MCF 10A (cell line): ENCODE data around the gene PPM1N. TPM values are rescaled to one million over a fixed set of nuclear protein-coding genes. Genes with fewer than 3 reads are reported as not detected.

ENCODE experiments used
- BruUV-seq: library from RNA; stranded (reverse); fragments of 400-500 nt; replicated peaks from 2 replicates; lab custom pipeline; 2021; lab: Mats Ljungman, UMichigan
- CTCF ChIA-PET: fragments of 300-600 bp; sonication (Branson Sonifier 250); formaldehyde crosslinking; extraction: SDS; loops from one replicate; lab custom pipeline; 2021; ENCODE audit warnings: antibody characterized with exemption, inconsistent platforms; lab: Yijun Ruan, JAX
- POLR2A ChIA-PET: fragments of 300-600, 350-650 bp; sonication (Branson Sonifier 250); formaldehyde crosslinking; extraction: SDS; loops from one replicate; lab custom pipeline; 2020; ENCODE audit warnings: antibody characterized with exemption, inconsistent platforms; lab: Yijun Ruan, JAX
- DNase-seq: peaks from one replicate; pipeline ENCODE4 v3.0.0-alpha.2; 2018; ENCODE audit not compliant: unreplicated experiment
- H3K27ac Mint-ChIP-seq: one replicate; pipeline ENCODE4 v1.8.0; 2022; ENCODE audit warnings: mild to moderate bottlenecking, low read depth, mixed read lengths; ENCODE audit not compliant: unreplicated experiment
- H3K27me3 Mint-ChIP-seq: one replicate; pipeline ENCODE4 v1.8.0; 2022; ENCODE audit warnings: mixed read lengths; ENCODE audit not compliant: insufficient read depth, unreplicated experiment
- H3K36me3 Mint-ChIP-seq: one replicate; pipeline ENCODE4 v1.8.0; 2022; ENCODE audit warnings: mild to moderate bottlenecking, moderate library complexity, mixed read lengths; ENCODE audit not compliant: insufficient read depth, unreplicated experiment
- H3K4me1 Mint-ChIP-seq: one replicate; pipeline ENCODE4 v1.8.0; 2022; ENCODE audit warnings: mixed read lengths; ENCODE audit not compliant: insufficient read depth, unreplicated experiment
- H3K4me3 Mint-ChIP-seq: one replicate; pipeline ENCODE4 v1.8.0; 2022; ENCODE audit warnings: mild to moderate bottlenecking, moderate library complexity, mixed read lengths; ENCODE audit not compliant: unreplicated experiment
- H3K9me3 Mint-ChIP-seq: one replicate; pipeline ENCODE4 v1.8.0; 2022; ENCODE audit warnings: mixed read lengths; ENCODE audit not compliant: unreplicated experiment
- intact Hi-C: fragments of 100-400 bp; cut with micrococcal nuclease; formaldehyde crosslinking; loops from 2 replicates; pipeline ENCODE4 v1.14.1; 2022
- total RNA-seq: library from RNA; stranded (reverse); gene quantifications from 2 replicates; pipeline ENCODE4 v1.2.3, GENCODE V29; 2022
- TF ChIP-seq, protein P1 (sequence below): fragments of 200-600 bp; IDR thresholded peaks from one replicate; pipeline ENCODE4 v1.8.0; 2022; ENCODE audit warnings: antibody characterized with exemption, mild to moderate bottlenecking; ENCODE audit not compliant: unreplicated experiment

Gene PPM1N
- total RNA-seq, 1 experiment from 2014 or later = 0.33 TPM

DNA sequence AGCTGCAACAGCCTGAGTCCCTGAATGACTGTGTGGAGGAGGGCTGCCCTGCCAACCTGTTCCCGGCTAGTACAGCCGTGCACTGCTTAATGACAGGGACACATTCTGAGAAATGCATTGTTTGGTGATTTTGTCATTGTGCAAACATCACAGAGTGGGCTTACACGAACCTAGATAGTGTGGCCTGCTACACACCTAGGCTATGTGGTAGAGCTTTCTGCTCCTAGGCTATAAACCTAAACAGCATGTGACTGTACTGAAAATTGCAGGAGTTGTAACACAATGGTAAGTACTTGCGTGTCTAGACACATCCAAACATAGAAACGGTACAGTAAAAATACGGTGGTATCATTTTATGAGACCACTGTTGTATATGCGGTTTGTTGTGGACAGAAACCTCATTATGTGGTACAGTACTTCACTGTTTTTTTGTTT, 44.0 kb downstream of the PPM1N start:
- ChIA-PET CTCF (interaction anchor here (0.6 to 2.3 kb wide), 2 partner anchors 16 to 793 kb away, joined by 3 to 7 read pairs; no protein-coding TSS in a partner anchor), POLR2A (interaction anchor here (0.8 to 1.9 kb wide), 3 partner anchors 35 to 99 kb away, joined by 3 to 7 read pairs (median 4); partner anchors contain the start of gene OPA3)
- Mint-ChIP-seq H3K36me3 (no peaks in the 10 kb centered on the region), H3K27ac (no peak overlapping the region), H3K4me3 (no peak overlapping the region), H3K4me1 (peaks cover 7% of the 10 kb centered on the region), H3K27me3 (no peaks in the 10 kb centered on the region), H3K9me3 (no peaks in the 10 kb centered on the region)
- TF ChIP-seq, protein P1, sequence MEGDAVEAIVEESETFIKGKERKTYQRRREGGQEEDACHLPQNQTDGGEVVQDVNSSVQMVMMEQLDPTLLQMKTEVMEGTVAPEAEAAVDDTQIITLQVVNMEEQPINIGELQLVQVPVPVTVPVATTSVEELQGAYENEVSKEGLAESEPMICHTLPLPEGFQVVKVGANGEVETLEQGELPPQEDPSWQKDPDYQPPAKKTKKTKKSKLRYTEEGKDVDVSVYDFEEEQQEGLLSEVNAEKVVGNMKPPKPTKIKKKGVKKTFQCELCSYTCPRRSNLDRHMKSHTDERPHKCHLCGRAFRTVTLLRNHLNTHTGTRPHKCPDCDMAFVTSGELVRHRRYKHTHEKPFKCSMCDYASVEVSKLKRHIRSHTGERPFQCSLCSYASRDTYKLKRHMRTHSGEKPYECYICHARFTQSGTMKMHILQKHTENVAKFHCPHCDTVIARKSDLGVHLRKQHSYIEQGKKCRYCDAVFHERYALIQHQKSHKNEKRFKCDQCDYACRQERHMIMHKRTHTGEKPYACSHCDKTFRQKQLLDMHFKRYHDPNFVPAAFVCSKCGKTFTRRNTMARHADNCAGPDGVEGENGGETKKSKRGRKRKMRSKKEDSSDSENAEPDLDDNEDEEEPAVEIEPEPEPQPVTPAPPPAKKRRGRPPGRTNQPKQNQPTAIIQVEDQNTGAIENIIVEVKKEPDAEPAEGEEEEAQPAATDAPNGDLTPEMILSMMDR = no peak
- intact Hi-C loops = no loop called here
- no peak for DNase-seq
- BruUV-seq = no TSS peak

DNA sequence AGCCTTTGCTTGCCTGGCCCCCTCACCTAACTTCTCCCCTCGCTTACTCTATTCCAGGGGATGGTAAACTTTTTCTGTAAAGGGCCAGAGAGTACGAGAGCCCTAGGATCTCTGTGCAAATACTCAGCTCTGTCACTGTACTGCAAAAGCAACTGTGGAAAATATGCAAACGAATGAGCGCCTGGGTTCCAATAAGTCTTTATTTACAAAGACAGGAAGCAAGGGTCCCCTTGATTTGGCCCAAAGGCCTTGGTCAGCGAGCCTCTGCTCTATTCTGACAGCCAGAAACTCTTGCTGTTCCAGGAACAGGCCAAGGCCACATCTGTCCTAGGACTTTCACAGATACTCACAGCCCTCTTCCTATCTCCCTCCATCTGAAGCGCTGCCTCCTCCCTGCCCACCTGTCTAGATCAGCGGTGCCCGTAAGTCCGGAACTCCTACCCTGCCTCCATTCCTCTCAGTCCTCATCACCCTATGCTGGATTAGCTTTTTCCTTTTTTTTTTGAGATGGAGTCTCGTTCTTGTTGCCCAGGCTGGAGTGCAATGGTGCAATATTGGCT, 49.0 kb downstream of the PPM1N start:
- peaks cover 31% of the 10 kb centered on the region for H3K4me1 Mint-ChIP-seq
- intact Hi-C loops = no loop called here
- H3K27ac Mint-ChIP-seq = no peak overlapping the region
- H3K36me3 Mint-ChIP-seq = no peaks in the 10 kb centered on the region
- H3K9me3 Mint-ChIP-seq = no peaks in the 10 kb centered on the region
- no peaks in the 10 kb centered on the region for H3K27me3 Mint-ChIP-seq
- CTCF ChIA-PET = interaction anchor here (1.3 to 1.7 kb wide), 4 partner anchors 11 to 62 kb away, joined by 3 to 8 read pairs (median 4); no protein-coding TSS in a partner anchor
- POLR2A ChIA-PET = interaction anchor here (0.7 to 2.5 kb wide), 5 partner anchors 18 to 94 kb away, joined by 3 to 9 read pairs (median 5); no protein-coding TSS in a partner anchor
- H3K4me3 Mint-ChIP-seq = no peak overlapping the region
- DNase-seq = no peak
- BruUV-seq = no TSS peak
- TF ChIP-seq, protein P1 = no peak

DNA sequence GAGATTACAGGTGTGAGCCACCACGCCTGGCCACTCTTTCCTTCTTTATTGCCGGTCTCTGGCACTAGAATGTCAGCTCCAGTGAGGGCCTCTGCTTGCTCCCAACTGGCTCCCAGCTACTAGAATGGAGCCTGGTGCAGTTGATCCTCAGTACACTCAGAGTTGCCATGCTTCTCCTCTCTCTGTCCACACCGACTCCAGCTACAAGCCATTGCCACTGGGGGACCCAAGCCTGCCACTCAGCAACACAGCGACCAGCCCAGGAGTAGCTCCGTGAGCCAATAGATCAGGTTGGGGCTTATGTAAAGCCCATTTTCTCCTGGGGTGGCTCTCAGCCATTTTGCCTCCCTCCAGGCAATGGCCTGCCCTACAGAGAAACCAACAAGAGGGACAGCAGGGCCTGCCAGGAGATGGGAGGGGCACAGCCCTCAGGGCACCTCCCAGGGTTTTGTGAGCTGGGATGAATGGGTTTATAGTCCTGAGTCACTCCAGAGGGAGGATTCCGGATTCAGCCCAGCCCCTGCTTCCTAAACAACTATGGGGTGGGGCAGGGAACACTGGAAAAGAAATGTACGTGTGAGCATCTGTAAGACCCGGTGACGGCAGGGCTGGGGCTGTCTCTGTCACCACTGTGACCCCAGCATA, 49.8 kb downstream of the PPM1N start:
- TF ChIP-seq, protein P1 = no peak
- ChIA-PET POLR2A (interaction anchor here (0.6 to 2.5 kb wide), 10 partner anchors 18 to 144 kb away, joined by 3 to 9 read pairs (median 4); partner anchors contain the start of genes QPCTL and SNRPD2), CTCF (interaction anchor here (0.5 to 1.7 kb wide), 6 partner anchors 10 to 137 kb away, joined by 3 to 8 read pairs (median 4); no protein-coding TSS in a partner anchor)
- H3K4me1 Mint-ChIP-seq = peaks cover 31% of the 10 kb centered on the region
- no peaks in the 10 kb centered on the region for H3K36me3 Mint-ChIP-seq
- DNase-seq = peak; percentile 96
- peak overlapping the region; percentile 92 for H3K27ac Mint-ChIP-seq
- intact Hi-C loops = no loop called here
- peak overlapping the region; percentile 52 for H3K4me3 Mint-ChIP-seq
- no TSS peak for BruUV-seq
- H3K27me3 Mint-ChIP-seq = no peaks in the 10 kb centered on the region
- H3K9me3 Mint-ChIP-seq = no peaks in the 10 kb centered on the region

Other genes with a start within 250 kb of the PPM1N start
- 22.4 and 24.2 TPM in 2 replicates for gene MARK4, start 247.2 kb upstream of the PPM1N start, total RNA-seq
- gene CKM, start 175.6 kb upstream of the PPM1N start, total RNA-seq = not detected in 2 replicates
- 3.9 TPM in 2 replicates for gene KLC3, start 157.7 kb upstream of the PPM1N start, total RNA-seq
- gene ERCC2, start 127.9 kb upstream of the PPM1N start, total RNA-seq = 19.2 and 27.8 TPM in 2 replicates
- gene PPP1R13L, start 93.4 kb upstream of the PPM1N start, total RNA-seq = 142 and 161 TPM in 2 replicates
- gene POLR1G, start 91.8 kb upstream of the PPM1N start, total RNA-seq = 9.6 and 17.6 TPM in 2 replicates
- gene ERCC1, start 74.5 kb upstream of the PPM1N start, total RNA-seq = 186 and 227 TPM in 2 replicates
- gene FOSB, start 30.4 kb upstream of the PPM1N start, total RNA-seq = 13.3 and 29.3 TPM in 2 replicates
- gene RTN2, start 1.4 kb upstream of the PPM1N start, total RNA-seq = 3.5 and 5.1 TPM in 2 replicates
- 168 and 178 TPM in 2 replicates for gene VASP, start 9.0 kb downstream of the PPM1N start, total RNA-seq
- 16.8 and 17.3 TPM in 2 replicates for gene OPA3, start 86.4 kb downstream of the PPM1N start, total RNA-seq
- not detected in 2 replicates for gene GPR4, start 103.8 kb downstream of the PPM1N start, total RNA-seq
- 110 and 137 TPM in 2 replicates for gene EML2, start 141.0 kb downstream of the PPM1N start, total RNA-seq
- not detected in 2 replicates for gene GIPR, start 169.8 kb downstream of the PPM1N start, total RNA-seq
- gene SNRPD2, start 193.5 kb downstream of the PPM1N start, total RNA-seq = 406 and 472 TPM in 2 replicates
- 14.9 and 17.3 TPM in 2 replicates for gene QPCTL, start 194.2 kb downstream of the PPM1N start, total RNA-seq
- gene FBXO46, start 232.5 kb downstream of the PPM1N start, total RNA-seq = 13.6 and 15.0 TPM in 2 replicates
- gene MEIOSIN, start 235.0 kb downstream of the PPM1N start, total RNA-seq = not detected in 2 replicates